Measurements from ENCODE around the gene NRG4.
"Not testable (repeated sequence)": the region's sequence is repeated elsewhere in the genome, so short reads cannot be mapped to it uniquely, and the experiment has no call there.

The NRG4 gene

DNA sequence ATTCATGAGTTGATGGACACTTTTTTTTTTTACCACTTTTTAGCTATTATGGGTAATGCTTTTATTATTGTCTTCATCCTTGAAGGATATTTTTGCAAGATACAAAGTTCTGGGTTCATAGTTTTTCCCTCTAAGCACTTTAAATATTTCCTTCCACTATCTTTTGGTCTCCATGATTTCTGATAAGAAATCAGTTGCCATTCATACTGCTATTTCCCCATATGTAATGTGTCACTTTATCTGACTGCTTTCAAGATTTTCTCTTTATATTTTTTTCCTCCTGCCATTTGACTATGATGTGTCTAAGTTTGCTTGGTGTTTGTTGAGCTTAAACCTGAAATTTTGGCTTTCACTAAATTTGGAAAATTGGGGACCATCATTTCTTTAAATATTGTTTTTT, 19.3 kb downstream of the NRG4 start:
- DNase-seq, result no peak

DNA sequence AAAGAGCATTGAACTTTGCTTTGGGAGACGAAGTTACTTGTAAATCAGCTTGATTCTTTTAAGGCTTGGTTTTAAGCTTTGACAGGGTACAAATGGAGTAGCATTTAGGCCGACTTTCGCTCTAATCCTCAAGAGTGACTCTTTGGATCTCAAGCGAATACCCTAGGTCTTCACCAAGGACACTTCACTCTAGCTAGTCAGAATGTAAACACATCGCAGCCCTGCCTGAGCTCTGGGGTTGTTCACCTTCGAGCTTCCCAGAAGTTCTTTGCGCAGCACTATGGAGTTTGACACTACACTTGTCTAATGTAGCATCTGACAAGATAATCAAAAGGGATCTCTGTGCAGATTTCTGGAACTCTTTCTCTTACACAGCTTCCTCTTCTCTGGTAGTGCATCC, 22.3 kb downstream of the NRG4 start:
- DNase-seq, result no peak

DNA sequence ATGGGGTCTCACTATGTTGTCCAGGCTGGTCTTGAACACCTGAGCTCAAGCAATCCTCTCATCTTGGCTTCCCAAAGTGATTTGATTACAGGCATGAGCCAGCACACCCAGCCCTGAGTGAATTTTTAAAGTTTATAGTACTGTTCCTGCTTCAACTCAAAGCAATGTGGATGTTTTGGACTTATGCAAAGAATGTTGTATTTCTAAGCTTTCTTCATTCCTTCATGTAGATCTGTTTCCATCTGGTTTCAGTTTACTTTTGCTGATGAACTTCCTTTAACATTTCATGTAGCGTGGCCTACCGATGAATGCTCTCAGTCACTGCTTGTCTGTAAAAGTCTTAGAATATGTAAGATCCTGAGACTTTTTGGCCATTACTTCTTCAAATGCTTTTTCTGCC, 23.2 kb downstream of the NRG4 start:
- no peak for DNase-seq

DNA sequence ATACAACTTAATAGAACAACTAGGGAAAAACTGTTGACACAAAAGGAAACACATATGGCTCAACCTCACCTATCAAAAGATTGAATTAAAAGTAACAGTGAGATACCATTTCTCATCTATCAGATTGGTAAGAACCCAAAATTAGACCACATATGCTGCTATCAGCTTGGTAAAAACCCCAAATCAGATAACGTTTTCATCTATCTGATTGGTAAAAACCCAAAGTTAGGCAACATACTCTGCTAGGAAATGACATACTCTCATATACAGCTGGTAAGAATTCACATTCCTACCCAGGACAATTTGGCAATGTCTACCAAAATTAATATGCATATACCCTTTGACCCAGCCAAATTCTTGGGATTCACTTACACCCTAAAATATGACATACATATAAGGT, 26.3 kb downstream of the NRG4 start:
- DNase-seq, result no peak

DNA sequence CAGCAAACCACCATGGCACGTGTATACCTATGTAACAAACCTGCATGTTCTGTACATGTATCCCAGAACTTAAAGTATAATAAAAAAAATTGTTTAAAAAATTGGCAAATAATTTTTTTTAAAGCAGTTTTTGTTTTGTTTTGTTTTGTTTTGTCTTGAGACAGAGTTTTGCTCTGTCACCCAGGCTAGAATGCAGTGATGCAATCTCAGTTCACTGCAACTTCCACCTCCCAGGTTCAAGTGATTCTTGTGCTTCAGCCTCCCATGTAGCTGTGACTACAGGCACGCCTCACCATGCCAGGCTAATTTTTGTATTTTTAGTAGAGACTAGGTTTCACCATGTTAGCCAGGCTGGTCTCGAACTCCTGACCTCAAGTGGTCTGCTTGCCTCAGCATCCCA, 27.5 kb downstream of the NRG4 start:
- DNase-seq, result not testable (repeated sequence)

DNA sequence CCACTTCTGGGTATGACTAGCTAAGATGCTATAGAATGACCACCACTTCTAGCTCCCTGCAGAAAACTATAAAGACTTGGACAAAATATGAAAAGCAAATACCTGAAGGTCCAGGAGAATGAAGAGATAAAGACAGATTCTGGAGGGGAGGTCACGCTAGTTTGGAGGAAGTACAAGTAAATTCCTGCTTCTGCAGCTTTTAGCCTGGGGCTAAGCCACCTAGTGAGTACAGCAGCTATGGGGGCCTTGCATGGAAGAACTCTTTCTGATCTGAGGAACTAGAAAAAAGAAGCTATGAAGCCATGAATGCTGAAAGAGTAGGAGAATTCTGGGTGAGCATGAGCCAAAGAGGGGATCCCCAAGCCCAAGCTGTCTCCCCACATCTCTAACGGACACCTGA, 29.8 kb downstream of the NRG4 start:
- DNase-seq, result no peak

DNA sequence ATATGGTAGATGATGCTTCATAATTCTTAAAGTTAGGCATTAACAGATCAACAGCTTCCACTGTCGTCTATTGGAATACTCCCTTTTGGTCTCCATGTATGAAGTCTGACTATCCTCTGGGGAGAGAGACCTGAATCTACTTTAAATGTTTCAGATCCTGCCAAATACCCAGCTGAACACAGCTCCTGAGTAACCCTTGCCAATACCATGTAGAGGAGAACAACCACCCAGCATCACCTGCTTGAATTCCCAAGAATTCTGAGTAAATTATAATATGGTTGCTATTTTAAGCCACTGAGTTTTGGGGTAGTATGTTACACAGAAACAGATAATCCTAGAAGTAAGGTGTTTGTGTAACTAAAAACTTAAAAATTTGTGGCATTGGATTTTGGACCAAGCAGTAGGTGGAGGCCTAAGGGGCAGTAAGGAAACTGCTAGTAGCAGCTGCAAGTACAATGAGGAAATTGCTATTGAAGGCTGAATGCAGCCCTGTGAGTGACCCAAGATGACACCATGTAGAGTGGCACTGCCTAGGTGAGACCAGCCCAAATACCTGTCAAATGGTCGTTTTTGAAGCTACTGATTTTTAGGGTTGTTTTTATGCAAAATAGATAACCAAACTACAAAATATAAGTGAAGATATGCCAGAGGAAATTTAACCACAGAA, 30.9 kb downstream of the NRG4 start:
- DNase-seq, result no peak

DNA sequence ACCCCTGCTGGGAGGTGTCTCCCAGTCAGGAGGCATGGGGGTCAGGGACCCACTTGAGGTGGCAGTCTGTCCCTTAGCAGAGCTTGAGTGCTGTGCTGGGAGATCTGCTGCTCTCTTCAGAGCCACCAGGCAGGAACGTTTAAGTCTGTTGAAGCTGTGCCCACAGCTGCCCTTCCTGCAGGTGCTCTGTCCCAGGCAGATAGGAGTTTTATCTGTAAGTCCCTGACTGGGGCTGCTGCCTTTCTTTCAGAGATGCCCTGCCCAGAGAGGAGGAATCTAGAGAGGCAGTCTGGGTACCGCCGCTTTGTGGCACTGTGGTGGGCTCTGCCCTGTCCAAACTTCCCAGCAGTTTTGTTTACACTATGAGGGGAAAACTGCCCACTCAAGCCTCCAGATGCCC, 35.5 kb downstream of the NRG4 start:
- DNase-seq, result not testable (repeated sequence)

DNA sequence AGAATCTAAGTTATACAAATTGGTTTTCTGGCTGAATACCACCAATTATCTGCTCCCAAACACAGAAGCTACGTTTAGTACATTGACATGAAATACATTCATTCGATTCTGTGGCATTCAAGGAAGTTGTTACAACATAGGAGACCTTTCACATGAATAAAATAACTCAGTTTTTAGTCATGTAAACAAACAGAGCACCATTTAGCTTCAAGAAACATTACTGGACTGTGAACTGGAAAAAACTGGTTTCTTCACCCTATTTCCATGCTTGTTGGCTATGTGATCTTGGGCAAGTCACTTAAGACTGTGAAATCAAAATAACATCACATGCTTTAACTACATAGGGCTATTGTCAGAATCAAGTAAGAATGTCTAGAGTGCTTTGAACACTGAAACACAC, 46.2 kb downstream of the NRG4 start:
- DNase-seq, result no peak

DNA sequence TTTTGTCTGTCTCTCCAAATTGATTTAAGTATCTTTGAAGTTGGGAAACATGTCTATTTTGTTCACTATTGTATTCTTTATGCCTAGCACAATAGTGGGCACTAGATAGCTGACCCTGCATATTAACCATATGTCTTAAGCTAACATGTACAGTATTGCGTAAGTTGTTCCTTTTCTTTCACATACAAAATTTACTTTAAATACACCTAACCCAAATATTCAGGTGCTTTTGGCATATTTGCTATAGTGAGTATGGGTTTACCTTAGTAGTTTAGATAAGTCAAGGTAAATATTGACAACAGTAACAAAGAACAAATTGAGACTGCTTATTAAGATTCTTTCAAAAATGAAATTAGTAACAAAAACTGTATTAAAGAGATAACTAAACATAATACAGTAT, 50.9 kb downstream of the NRG4 start:
- DNase-seq, result no peak

DNA sequence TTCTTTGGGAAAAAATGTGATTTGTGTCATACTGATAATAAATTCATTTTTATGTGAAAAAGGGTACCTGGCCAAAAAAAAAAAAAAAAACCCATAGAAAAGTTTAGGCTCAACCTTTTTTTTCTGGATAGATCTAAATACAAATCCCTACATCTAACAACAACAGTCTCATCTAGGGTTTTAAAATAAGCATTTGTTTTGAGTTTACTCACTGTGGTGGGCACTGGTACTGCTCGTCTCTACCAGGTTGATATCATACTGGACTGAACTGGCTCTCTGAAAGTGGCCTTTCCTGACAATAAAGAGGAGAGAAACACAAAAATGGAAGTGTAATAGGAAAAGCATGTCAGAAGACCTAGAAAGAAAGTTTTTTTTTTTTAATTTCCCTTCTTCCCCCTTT, 56.5 kb downstream of the NRG4 start:
- DNase-seq, result no peak

DNA sequence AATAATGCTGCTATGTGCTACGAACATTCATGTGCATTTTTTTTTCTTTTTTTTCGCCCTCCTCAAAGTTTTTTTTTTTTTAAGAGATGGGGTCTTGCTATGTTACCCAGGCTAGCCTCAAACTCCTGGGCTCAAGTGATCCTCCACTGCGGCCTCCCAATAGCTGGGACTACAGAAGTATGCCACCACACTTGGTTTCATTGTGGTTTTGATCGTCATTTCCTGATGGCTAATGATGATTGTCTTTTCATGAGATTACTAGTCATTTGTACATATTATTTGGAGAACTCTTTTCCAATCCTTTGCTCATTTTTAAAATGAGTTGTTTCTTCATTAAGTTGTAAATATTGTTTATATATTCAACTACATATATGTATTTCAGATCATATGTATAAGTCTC, 59.7 kb downstream of the NRG4 start:
- no peak for DNase-seq

DNA sequence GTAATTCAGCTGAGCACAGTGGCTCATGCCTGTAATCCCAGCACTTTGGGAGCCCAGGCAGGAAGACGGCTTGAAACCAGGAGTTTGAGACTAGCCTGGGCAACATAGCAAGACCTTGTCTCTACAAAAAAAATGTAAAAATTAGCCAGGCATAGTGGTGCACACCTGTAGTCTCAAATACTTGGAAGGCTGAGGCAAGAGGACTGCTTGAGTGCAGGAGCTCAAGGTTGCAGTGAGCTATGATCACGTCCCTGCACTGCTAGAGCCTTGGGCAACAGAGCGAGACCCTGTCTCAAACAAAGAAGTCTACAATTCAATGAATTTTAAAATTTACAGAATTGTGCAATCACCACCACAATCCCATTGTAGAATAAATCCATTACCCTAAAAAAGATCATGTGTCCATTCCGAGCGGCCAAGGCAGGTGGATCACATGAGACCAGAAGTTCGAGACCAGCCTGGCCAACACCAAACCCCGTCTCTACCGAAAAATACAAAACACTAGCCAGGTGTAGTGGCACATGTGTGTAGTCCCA, 63.4 kb downstream of the NRG4 start:
- DNase-seq, result no peak

DNA sequence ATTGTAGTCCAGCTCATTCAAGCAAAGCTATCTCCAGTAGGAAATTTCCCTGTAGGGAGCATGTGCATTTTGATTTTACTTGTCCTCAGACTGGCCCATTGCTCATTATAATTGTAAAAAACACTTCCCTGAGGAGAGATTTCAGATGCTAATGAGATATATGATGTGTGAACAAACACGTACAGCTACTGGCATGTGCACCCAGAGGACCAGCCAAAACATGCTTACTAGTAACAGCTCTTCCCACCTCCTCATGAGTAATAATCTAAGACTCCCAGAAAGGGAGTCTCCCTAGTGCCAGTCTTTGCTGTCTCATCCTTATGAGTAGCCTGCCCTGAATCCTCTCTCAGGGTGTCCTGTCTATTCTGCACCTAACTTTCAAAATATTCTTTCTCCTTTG, 65.1 kb downstream of the NRG4 start:
- DNase-seq, result no peak

DNA sequence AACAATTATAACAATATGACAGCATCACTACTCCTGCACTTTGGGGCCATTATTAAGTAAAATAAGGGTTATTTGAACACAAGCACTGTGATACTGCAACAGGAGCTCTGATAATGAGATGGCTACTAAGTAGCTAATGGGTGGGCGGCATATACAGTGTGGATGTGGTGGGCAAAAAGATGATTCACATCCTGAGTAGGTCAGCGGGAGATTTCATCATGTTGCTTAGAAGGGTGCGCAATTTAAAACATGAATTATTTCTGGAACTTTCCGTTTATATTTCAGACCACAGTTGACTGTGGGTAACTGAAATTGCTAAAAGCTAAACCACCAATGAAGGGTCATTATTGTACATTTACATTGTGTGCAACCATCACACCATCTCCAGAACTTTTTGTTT, 66.3 kb downstream of the NRG4 start:
- DNase-seq, result no peak

DNA sequence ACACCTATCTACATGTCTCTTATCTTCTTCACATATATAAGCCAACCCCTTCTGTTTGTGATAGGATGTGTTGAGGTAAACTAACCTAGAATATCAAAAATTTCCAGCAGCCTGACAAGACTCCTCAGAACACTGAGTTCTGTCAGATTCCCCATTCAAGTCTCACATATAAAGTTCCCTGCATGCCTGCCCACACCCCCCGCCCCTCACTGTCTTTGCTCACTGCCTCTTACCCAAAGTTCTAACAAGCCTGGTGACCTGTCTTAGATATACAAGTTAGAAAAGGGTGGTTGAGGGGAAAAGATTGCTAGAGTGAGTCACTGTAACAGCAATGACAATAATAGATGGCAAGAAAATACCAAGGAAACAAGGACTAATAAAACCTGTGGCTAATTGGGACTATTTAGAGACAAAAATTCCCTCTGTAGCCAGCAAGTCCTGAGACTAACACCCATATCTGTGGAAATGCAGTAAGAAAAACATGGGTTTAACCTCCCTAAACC, 68.5 kb downstream of the NRG4 start:
- no peak for DNase-seq

DNA sequence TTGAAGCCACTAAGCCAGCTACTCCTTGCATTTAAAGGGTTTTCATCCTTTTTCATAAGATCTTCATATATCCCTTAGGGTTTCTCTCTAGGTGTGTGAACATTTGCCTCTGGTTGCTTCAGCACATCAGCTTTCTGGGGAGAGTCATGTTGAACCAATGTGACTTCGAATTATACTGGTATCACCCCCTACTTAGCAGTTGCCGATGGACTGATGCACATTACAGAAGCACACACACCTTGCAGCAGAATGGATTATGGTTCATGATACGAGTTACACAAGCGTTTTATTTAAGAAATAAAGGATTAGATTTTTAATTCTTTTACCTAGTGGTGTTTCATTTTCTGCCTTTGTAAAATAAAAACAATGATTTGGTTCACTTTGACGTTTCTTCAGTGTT, 69.0 kb downstream of the NRG4 start:
- DNase-seq, result no peak

DNA sequence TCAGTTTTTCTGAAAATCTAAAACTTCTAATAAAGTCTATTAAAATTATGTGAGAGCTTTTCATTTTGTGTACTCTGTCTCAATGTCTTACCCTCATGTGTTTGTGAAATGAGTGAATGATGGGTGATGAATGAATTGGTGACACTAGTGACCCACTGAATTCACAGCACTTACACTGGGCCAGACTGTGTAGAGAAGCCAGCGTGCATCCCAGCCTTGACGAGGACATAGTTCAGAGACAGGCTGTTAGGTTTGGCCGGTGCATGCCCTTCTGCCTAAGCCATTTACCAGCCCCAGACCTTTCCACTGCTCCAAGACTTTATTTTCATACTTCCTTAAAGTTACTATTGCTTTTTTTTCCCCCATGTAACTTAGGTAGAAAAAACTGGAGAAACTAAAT, 69.8 kb downstream of the NRG4 start:
- DNase-seq, result no peak

DNA sequence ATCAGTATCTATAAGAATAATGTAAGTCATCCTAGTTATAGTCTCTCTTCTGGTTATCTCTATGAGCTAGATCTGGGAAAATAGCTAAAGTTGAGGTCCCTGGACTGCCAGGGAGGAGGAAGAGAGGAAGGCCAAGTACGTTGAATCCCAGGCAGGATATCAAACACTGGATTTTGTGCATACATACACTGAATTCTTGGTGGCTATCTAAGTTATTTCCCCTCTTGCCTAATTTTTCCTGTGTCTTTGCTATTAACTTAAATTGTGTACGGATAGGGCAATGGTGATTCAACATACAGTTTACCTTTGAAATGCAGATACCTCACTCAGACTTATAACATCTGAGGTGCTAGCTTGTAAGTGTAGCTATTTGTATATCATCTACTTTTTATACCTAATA, 81.4 kb downstream of the NRG4 start:
- no peak for DNase-seq

DNA sequence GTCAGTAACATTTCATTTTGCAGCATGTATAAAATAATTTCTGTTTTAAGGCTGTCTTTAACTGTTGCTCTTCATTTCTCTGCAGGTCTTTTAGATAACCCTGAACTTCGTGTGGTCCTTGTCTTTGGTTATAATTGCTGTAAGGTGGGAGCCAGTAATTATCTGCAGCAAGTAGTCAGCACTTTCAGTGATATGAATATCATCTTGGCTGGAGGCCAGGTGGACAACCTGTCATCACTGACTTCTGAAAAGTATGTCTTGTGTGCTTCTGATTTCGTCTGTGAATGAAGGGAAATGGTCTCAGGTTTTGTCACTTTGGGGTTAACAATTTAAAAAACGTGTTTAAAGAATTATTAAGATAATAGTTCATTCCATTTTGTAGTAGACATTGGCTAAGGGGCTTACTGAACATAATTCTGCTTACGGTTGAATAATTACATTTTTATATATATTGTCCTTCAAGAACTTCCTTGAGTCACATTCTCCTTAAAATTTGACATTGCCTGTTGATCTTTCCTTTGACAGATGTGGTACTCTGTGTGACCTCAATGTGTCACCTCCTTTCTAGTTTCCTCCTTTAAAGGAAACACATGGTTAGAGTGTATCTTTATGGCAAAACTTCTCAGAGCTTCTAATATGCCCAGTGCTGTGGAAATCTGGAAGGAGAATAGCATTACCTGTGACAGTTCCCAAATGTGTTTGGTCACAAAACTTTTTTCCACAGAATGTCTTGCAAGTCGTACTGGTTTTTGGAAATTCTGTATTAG, 82.2 kb downstream of the NRG4 start:
- no peak for DNase-seq

DNA sequence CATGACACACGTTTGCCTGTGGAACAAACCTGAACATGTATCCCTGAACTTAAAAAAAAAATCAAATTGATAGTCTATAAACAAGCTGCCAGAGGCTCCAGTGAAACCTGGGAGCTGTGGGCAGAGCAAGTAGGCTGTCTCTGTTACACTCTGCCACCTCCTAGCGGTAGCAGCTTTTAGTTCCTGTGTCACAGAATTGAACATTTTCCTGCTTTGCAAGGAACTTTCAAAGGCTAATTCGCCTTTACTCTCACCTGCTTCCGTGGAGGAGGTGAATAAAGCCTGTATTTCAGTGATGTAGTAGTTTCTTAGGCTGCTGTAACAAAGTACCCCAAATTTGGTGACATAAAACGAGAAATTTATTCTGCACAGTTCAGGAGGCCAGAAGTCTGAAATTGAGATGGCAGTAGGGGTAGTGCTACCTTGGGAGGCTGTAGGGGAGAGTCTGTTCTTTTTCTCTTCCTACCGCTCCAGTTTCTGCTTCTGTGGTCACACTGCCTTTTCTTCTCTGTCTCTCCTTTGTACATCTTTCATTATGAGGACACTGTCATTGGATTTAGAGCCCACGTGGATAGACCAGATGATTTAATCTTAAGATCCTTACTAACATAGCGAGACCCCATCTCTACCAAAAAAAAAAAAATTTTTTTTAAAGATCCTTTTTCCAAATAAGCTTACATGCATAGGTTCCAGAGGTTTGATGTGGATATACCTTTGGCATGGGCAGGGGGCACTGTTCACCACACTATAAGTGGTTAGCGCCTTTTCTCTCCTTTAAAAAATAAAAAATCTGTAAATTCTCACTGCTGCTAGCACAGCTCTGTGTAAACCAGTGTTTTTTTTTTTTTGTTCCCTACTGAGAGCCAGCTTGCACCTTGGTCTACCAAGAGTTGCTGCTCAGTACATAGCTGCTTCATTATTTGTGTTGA, 83.3 kb downstream of the NRG4 start:
- no peak for DNase-seq

DNA sequence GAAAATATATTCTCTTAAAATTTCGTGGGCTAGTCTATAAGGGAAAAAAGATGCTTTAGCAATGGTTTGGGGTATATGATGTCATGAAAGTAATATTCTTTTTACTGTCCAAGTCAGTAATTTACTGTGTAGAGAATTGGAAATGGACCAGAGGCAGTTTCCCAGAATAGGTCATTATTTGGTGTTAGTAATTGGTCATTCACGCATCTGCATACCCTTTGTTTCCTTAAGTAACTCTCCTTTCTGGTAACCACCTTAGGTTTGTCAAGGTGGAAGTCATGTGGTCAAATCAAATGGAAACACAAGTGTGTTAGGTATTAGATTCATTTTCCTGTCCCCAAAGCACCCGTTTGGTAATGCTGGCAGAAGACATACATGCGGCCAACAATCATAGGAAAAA, 84.6 kb downstream of the NRG4 start:
- no peak for DNase-seq

DNA sequence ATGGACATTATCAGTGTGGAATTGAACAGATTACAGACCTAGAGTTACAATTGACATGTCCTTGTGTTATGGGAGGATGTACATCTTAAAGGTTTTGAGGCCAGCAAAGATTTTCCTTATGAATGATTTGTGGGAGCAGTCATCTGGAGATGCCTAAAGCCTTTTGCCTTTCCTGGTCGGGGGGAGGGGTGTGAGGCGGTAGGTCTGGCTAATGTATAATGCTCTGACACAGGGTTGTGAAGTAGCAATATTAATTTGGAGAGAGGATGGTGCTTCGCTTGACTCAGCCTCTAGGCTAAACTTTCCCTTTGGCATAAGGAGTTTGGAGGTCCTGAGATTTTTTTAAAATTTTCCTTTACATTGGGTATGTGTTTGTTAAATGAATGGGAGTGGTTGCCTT, 85.3 kb downstream of the NRG4 start:
- no peak for DNase-seq

Measured in NCI-H1092 (cell line).